ENCODE results near the gene USP32. TPM values are rescaled to one million over a fixed set of nuclear protein-coding genes. Genes with fewer than 3 reads are reported as not detected.

USP32 gene
- total RNA-seq, 1 experiment from 2014 or later: 103 TPM

GRCh38 chr17:60352071-60352470, 39.9 kb downstream of the USP32 start:
- ChIA-PET POLR2A (no interaction called here), CTCF (no interaction called here)
- ATAC-seq: no peak
- H3K27ac Mint-ChIP-seq: 0 out of 2 replicates have a peak overlapping the region, but pooled peaks have one; percentile 39
- no peaks in the 10 kb centered on the region for H3K27me3 Mint-ChIP-seq (ENCODE audit: low read depth)
- H3K4me3 Mint-ChIP-seq: no peak overlapping the region
- peaks cover 43% of the 10 kb centered on the region for H3K4me1 Mint-ChIP-seq
- no peak for DNase-seq (ENCODE audit: low spot score)
- peaks cover 8% of the 10 kb centered on the region for H3K9me3 Mint-ChIP-seq
- TF ChIP-seq ATF6 (CRISPR knock-in tag; IDR thresholded peaks at IDR 0.05): no peak
- TF ChIP-seq MAX (CRISPR knock-in tag; IDR thresholded peaks at IDR 0.05): no peak
- TF ChIP-seq FOXP1 (CRISPR knock-in tag; IDR thresholded peaks at IDR 0.05; ENCODE audit: borderline replicate concordance): no peak
- TF ChIP-seq ZNF263 (CRISPR knock-in tag; IDR thresholded peaks at IDR 0.05; ENCODE audit: low read depth): no peak
- no peaks in the 10 kb centered on the region for H3K36me3 Mint-ChIP-seq

GRCh38 chr17:60351012-60351695, 40.8 kb downstream of the USP32 start:
- DNase-seq (ENCODE audit: low spot score) (no peak), ATAC-seq (no peak)
- POLR2A ChIA-PET: no interaction called here
- CTCF ChIA-PET: interaction anchor here (0.5 to 1.5 kb wide), 2 partner anchors 120 to 175 kb away, joined by 3 read pairs; no protein-coding TSS in a partner anchor
- Mint-ChIP-seq H3K9me3 (peaks cover 8% of the 10 kb centered on the region), H3K36me3 (peaks cover 2% of the 10 kb centered on the region; the same call in 1 of the 2 replicates), H3K4me1 (peaks cover 39% of the 10 kb centered on the region), H3K4me3 (no peak overlapping the region), H3K27me3 (ENCODE audit: low read depth) (no peaks in the 10 kb centered on the region), H3K27ac (peak overlapping the region; percentile 54; the same call in 1 of the 2 replicates)
- TF ChIP-seq FOXK1 (CRISPR knock-in tag; IDR thresholded peaks at IDR 0.05): no peak
- no peak for TF ChIP-seq ZNF138 (CRISPR knock-in tag; conservative IDR thresholded peaks at IDR 0.05)

GRCh38 chr17:60348616-60349015, 43.3 kb downstream of the USP32 start:
- Mint-ChIP-seq H3K4me3 (no peak overlapping the region), H3K27me3 (ENCODE audit: low read depth) (no peaks in the 10 kb centered on the region), H3K36me3 (peaks cover 11% of the 10 kb centered on the region), H3K4me1 (peaks cover 23% of the 10 kb centered on the region), H3K27ac (no peak overlapping the region), H3K9me3 (peaks cover 8% of the 10 kb centered on the region)
- POLR2A ChIA-PET: no interaction called here
- no peak for DNase-seq (ENCODE audit: low spot score)
- ATAC-seq: no peak
- CTCF ChIA-PET: no interaction called here
- TF ChIP-seq FOXK1 (CRISPR knock-in tag; IDR thresholded peaks at IDR 0.05) (no peak), ESRRA (CRISPR knock-in tag; IDR thresholded peaks at IDR 0.05; ENCODE audit: borderline replicate concordance) (no peak), PRRX2 (CRISPR knock-in tag; IDR thresholded peaks at IDR 0.05) (no peak), ATF2 (CRISPR knock-in tag; IDR thresholded peaks at IDR 0.05; ENCODE audit: borderline replicate concordance, low read depth) (no peak), SP1 (CRISPR knock-in tag; conservative IDR thresholded peaks at IDR 0.05) (no peak), EMX1 (CRISPR knock-in tag; IDR thresholded peaks at IDR 0.05) (no peak), ATF6 (CRISPR knock-in tag; IDR thresholded peaks at IDR 0.05) (no peak), KAT7 (CRISPR knock-in tag; IDR thresholded peaks at IDR 0.05; ENCODE audit: borderline replicate concordance) (no peak), GABPB1 (CRISPR knock-in tag; IDR thresholded peaks at IDR 0.05) (no peak), ERG (CRISPR knock-in tag; IDR thresholded peaks at IDR 0.05) (no peak), NFYB (CRISPR knock-in tag; conservative IDR thresholded peaks at IDR 0.05; ENCODE audit: low read depth) (no peak), ZNF121 (CRISPR knock-in tag; IDR thresholded peaks at IDR 0.05) (no peak), ZNF281 (CRISPR knock-in tag; IDR thresholded peaks at IDR 0.05) (no peak)

Measured in WTC11 (cell line).